AG08396 (cell line): ENCODE results near the gene RNF168.
A peak's percentile ranks its signal among the peaks of the same experiment; 100 is the strongest.
"Not testable (repeated sequence)": the region's sequence is repeated elsewhere in the genome, so short reads cannot be mapped to it uniquely, and the experiment has no call there.

Experiments used
- DNase-seq: peaks from one replicate; pipeline ENCODE4 v3.0.0; 2012; ENCODE audit warnings: low spot score, mixed read lengths

Gene RNF168

GRCh38 chr3:196463804-196464203 is 39.8 kb downstream of the RNF168 start:
- no peak for DNase-seq

- no peak for DNase-seq
Measured at GRCh38 chr3:196463478-196463756, 40.2 kb downstream of the RNF168 start.

GRCh38 chr3:196462680-196463477 is 40.7 kb downstream of the RNF168 start:
- not testable (repeated sequence) for DNase-seq

- DNase-seq: no peak
Measured at GRCh38 chr3:196458063-196458462, 45.5 kb downstream of the RNF168 start.

GRCh38 chr3:196457470-196457869 is 46.1 kb downstream of the RNF168 start:
- DNase-seq: not testable (repeated sequence)

GRCh38 chr3:196454935-196455334 is 48.6 kb downstream of the RNF168 start:
- no peak for DNase-seq

- not testable (repeated sequence) for DNase-seq
Measured at GRCh38 chr3:196445391-196445790, 58.2 kb downstream of the RNF168 start.

GRCh38 chr3:196444500-196444894 is 59.1 kb downstream of the RNF168 start:
- DNase-seq: no peak

GRCh38 chr3:196440696-196441095 is 62.9 kb downstream of the RNF168 start:
- no peak for DNase-seq

GRCh38 chr3:196440041-196440537 is 63.5 kb downstream of the RNF168 start:
- no peak for DNase-seq

GRCh38 chr3:196432137-196432879 is 71.3 kb downstream of the RNF168 start, which contains the start of gene UBXN7:
Gene UBXN7, minus strand, starts transcription at chr3:196432427. Its CDS starts 28 bp downstream, at chr3:196432399.
- DNase-seq: peak; percentile 100

GRCh38 chr3:196431181-196432136 is 72.1 kb downstream of the RNF168 start:
- DNase-seq: peak; percentile 57

- no peak for DNase-seq
Measured at GRCh38 chr3:196428041-196428440, 75.5 kb downstream of the RNF168 start.

GRCh38 chr3:196424421-196424820 is 79.1 kb downstream of the RNF168 start:
- DNase-seq: not testable (repeated sequence)

- no peak for DNase-seq
Measured at GRCh38 chr3:196423044-196423781, 80.4 kb downstream of the RNF168 start.

- DNase-seq: not testable (repeated sequence)
Measured at GRCh38 chr3:196421668-196422067, 81.9 kb downstream of the RNF168 start.

GRCh38 chr3:196419386-196419785 is 84.2 kb downstream of the RNF168 start:
- DNase-seq: no peak
